ENCODE data around the gene STK35.

DNA sequence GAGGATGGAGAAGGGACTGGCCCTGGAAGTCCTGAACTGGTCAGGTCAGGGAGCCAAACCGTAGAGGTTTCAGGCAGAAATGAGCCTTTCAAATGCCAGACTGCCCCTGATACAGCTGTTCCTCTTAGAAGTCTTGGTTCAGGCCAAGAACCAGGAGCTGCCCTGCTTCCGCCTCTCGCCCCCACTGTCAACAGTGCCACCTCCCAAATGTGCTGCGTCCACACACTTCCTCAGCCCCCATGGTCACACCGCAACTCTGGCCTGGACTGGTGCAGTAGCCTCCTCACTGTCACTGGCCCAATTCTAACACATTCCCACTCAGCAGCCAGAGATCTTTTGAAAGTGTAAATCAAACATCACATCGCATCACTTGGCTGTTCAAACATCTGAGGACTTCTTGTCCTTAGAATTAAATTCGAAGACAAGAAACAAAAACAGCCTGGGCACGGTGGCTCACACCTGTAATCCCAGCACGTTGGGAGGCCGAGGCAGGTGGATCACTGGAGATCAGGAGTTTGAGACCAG is 69.7 kb downstream of the STK35 start:
- TF ChIP-seq, protein P1, sequence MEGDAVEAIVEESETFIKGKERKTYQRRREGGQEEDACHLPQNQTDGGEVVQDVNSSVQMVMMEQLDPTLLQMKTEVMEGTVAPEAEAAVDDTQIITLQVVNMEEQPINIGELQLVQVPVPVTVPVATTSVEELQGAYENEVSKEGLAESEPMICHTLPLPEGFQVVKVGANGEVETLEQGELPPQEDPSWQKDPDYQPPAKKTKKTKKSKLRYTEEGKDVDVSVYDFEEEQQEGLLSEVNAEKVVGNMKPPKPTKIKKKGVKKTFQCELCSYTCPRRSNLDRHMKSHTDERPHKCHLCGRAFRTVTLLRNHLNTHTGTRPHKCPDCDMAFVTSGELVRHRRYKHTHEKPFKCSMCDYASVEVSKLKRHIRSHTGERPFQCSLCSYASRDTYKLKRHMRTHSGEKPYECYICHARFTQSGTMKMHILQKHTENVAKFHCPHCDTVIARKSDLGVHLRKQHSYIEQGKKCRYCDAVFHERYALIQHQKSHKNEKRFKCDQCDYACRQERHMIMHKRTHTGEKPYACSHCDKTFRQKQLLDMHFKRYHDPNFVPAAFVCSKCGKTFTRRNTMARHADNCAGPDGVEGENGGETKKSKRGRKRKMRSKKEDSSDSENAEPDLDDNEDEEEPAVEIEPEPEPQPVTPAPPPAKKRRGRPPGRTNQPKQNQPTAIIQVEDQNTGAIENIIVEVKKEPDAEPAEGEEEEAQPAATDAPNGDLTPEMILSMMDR (IDR thresholded peaks at IDR 0.05), result no peak
- TF ChIP-seq POLR2A (IDR thresholded peaks at IDR 0.05), result no peak

Measured in Peyer's patch (tissue), 4 donors.